HUDEP-2 (cell line): ENCODE measurements around the gene OR1K1.

Source experiments
- DNase-seq, 76 experiments: peaks; one replicate each; lab custom pipeline; 2025; ENCODE audit not compliant: unreplicated experiment in 76 of 76; lab: John Stamatoyannopoulos, UW

OR1K1 gene

GRCh38 chr9:122848256-122848943 is 48.5 kb downstream of the OR1K1 start:
- no peak for DNase-seq
